Erythroblast (primary cell): ENCODE results near the gene BNIP1.

Experiments used
- GATA1 ChIP-seq: IDR thresholded peaks from 2 replicates; pipeline ENCODE4 v1.6.1; 2011; ENCODE audit warnings: low read depth, mild to moderate bottlenecking, control low read depth, low read length, moderate library complexity
- POLR2A ChIP-seq: IDR thresholded peaks from 2 replicates; pipeline ENCODE4 v1.6.1; 2011; ENCODE audit warnings: mild to moderate bottlenecking, low read length

DNA sequence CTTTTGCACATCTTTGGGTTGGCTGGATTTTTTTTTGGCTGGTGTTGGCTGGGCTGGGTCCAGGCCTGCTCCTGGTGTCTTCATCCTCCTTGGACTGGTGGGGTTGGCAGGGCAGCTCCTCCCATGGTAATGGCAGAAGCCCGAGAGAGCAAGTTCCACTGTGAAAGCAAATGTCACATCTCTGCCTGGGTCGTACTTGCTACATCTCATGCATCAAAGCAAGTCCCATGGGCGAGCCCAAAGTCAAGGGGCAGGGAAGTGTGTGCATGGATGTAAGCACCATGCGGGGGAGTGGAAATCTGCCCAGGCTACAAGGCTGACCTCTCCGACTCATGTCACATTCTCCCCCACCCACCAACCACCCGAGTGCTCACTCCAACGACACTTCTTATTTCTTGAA lies 64.0 kb downstream of the BNIP1 start:
- TF ChIP-seq POLR2A = no peak
- TF ChIP-seq GATA1 = no peak
